Activated T-helper 2 cell treated with anti-CD3 and anti-CD28 coated beads, Interferon-gamma antibody, Interleukin-2, Interleukin-4, amounts not matched to agents 10 μg/mL and 5 μg/mL and 100 μg/mL, durations not matched to agents 14 hours and 24 hours and 36 hours (primary cell): ENCODE data around the gene DENND1B. TPM values are rescaled to one million over a fixed set of nuclear protein-coding genes. Genes with fewer than 3 reads are reported as not detected.

Experiments
- total RNA-seq: library from RNA; stranded (reverse); gene quantifications from 2 replicates; pipeline ENCODE4 v1.2.3, GENCODE V29; 2022

DENND1B gene
- total RNA-seq, 1 donor from 2014 or later = 18.2 TPM

Other genes starting within 250 kb of the DENND1B start
- gene C1orf53, start 127.2 kb upstream of the DENND1B start, total RNA-seq = 2.4 and 2.5 TPM in 2 replicates
- 0.05 TPM in 1 of 2 replicates, not detected in the other for gene LHX9, start 141.9 kb upstream of the DENND1B start, total RNA-seq